Vagina (tissue), 2 donors: Measurements from ENCODE around the gene LHX2.

ENCODE experiments used
- POLR2AphosphoS5 ChIP-seq, 2 donors: sonication (generic); formaldehyde crosslinking; IDR thresholded peaks; one replicate each; pipeline ENCODE4 v1.9.0; 2017; ENCODE audit warnings: antibody characterized with exemption in 2 of 2, mild to moderate bottlenecking in 2 of 2, low read depth in 1 of 2; ENCODE audit not compliant: insufficient read depth in 1 of 2
- TF ChIP-seq, protein P1 (sequence below), 3 experiments: fragments of 450-650 bp in 2 of 3; fragments of 200-600 bp in 1 of 3; sonication (generic) in 1 of 3; IDR thresholded peaks; one replicate each; pipeline ENCODE4 v1.5.1; 2017 to 2019; ENCODE audit warnings: antibody characterized with exemption in 3 of 3, mild to moderate bottlenecking in 2 of 3, moderate library complexity in 2 of 3

DNA sequence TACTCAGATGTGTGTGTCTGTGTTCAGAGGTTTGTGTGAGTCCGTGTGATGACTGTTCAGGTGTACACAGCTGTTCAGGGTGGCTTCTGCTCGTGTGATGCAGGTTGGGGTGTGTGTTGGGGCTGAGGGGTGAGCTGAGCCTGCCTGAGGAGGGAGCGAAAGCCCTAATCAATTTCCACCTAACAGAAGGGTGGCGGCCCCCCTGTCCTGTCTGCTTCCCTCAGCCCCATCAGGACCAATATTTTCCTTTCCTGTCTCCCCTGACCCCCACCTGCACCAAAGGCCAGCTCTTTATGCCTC lies 30.2 kb downstream of the LHX2 start:
- no peak for TF ChIP-seq POLR2AphosphoS5 (IDR thresholded peaks at IDR 0.05; ENCODE audit: insufficient read depth in 1 of 2, low read depth in 1 of 2)
- TF ChIP-seq, protein P1, sequence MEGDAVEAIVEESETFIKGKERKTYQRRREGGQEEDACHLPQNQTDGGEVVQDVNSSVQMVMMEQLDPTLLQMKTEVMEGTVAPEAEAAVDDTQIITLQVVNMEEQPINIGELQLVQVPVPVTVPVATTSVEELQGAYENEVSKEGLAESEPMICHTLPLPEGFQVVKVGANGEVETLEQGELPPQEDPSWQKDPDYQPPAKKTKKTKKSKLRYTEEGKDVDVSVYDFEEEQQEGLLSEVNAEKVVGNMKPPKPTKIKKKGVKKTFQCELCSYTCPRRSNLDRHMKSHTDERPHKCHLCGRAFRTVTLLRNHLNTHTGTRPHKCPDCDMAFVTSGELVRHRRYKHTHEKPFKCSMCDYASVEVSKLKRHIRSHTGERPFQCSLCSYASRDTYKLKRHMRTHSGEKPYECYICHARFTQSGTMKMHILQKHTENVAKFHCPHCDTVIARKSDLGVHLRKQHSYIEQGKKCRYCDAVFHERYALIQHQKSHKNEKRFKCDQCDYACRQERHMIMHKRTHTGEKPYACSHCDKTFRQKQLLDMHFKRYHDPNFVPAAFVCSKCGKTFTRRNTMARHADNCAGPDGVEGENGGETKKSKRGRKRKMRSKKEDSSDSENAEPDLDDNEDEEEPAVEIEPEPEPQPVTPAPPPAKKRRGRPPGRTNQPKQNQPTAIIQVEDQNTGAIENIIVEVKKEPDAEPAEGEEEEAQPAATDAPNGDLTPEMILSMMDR (IDR thresholded peaks at IDR 0.05), result no peak
